DOHH2 (cell line): ENCODE measurements around the gene KCNMA1.

ENCODE experiments used
- H3F3A ChIP-seq: fragments of 200-600 bp; sonication (generic), shearing (Covaris generic); 2 replicates; pipeline ENCODE4 v1.6.0; 2016; ENCODE audit warnings: antibody characterized with exemption, mild to moderate bottlenecking; ENCODE audit not compliant: control insufficient read depth, insufficient read depth
- H3K27ac ChIP-seq: fragments of 200-600 bp; sonication (generic); 2 replicates; pipeline ENCODE4 v1.5.1; 2014; ENCODE audit warnings: low read depth, mild to moderate bottlenecking, low read length, moderate library complexity
- H3K27me3 ChIP-seq: fragments of 200-600 bp; sonication (generic); 2 replicates; pipeline ENCODE4 v1.6.1; 2014; ENCODE audit warnings: mild to moderate bottlenecking, low read length, mixed read lengths; ENCODE audit not compliant: control insufficient read depth
- H3K36me3 ChIP-seq: fragments of 200-600 bp; sonication (generic); 2 replicates; pipeline ENCODE4 v1.6.1; 2014; ENCODE audit warnings: mild to moderate bottlenecking, low read length, moderate library complexity, mixed read lengths; ENCODE audit not compliant: control insufficient read depth
- H3K4me1 ChIP-seq: fragments of 200-600 bp; sonication (generic); 2 replicates; pipeline ENCODE4 v1.6.1; 2014; ENCODE audit warnings: mild to moderate bottlenecking, low read length, mixed read lengths; ENCODE audit not compliant: control insufficient read depth
- H3K4me2 ChIP-seq: fragments of 200-600 bp; sonication (generic); 2 replicates; pipeline ENCODE4 v1.6.0; 2014; ENCODE audit warnings: mild to moderate bottlenecking, low read length, moderate library complexity
- H3K4me3 ChIP-seq: fragments of 200-600 bp; sonication (generic); 2 replicates; pipeline ENCODE4 v1.5.1; 2014; ENCODE audit warnings: mild to moderate bottlenecking, low read length, mixed read lengths
- H3K79me2 ChIP-seq: fragments of 200-600 bp; sonication (generic); 2 replicates; pipeline ENCODE4 v1.6.1; 2014; ENCODE audit warnings: mild to moderate bottlenecking, low read length, mixed read lengths; ENCODE audit not compliant: control insufficient read depth
- H3K9me2 ChIP-seq: fragments of 200-600 bp; sonication (generic); replicated peaks from 2 replicates; pipeline ENCODE4 v1.6.1; 2014; ENCODE audit warnings: mild to moderate bottlenecking, low read length, mixed read lengths; ENCODE audit not compliant: control insufficient read depth
- H3K9me3 ChIP-seq: fragments of 200-600 bp; sonication (generic); 2 replicates; pipeline ENCODE4 v1.6.1; 2014; ENCODE audit warnings: antibody characterized with exemption, low read length, mixed read lengths; ENCODE audit not compliant: control insufficient read depth, insufficient read depth
- H4K20me1 ChIP-seq: fragments of 200-600 bp; sonication (generic); 2 replicates; pipeline ENCODE4 v1.6.0; 2014; ENCODE audit warnings: low read depth, mild to moderate bottlenecking, antibody characterized with exemption, low read length, moderate library complexity; ENCODE audit not compliant: control insufficient read depth, insufficient read depth
- CTCF ChIP-seq: fragments of 200-600 bp; sonication (generic); IDR thresholded peaks from one replicate; pipeline ENCODE4 v1.5.1; 2014; ENCODE audit warnings: antibody characterized with exemption, mild to moderate bottlenecking, low read depth, low read length; ENCODE audit not compliant: poor library complexity, severe bottlenecking
- EZH2phosphoT487 ChIP-seq: fragments of 200-600 bp; sonication (generic); IDR thresholded peaks from 2 replicates; pipeline ENCODE4 v1.6.1; 2017; ENCODE audit warnings: borderline replicate concordance, mild to moderate bottlenecking, antibody characterized with exemption, low read length, moderate library complexity, mixed read lengths

The KCNMA1 gene

GRCh38 chr10:77431980-77432797 is 205.4 kb downstream of the KCNMA1 start:
- Histone ChIP-seq H3K4me2 (no peak overlapping the region), H3K79me2 (no peaks in the 10 kb centered on the region), H3K27ac (no peak overlapping the region), H4K20me1 (no peaks in the 10 kb centered on the region), H3K4me3 (no peak overlapping the region), H3K27me3 (no peaks in the 10 kb centered on the region), H3K9me3 (no peaks in the 10 kb centered on the region), H3K9me2 (no peaks in the 10 kb centered on the region), H3K36me3 (no peaks in the 10 kb centered on the region), H3F3A (no peaks in the 10 kb centered on the region), H3K4me1 (no peaks in the 10 kb centered on the region)
- no peak for TF ChIP-seq EZH2phosphoT487
- TF ChIP-seq CTCF = no peak

- H3K4me2 ChIP-seq = no peak overlapping the region
- no peaks in the 10 kb centered on the region for H3K4me1 ChIP-seq
- no peaks in the 10 kb centered on the region for H3K9me2 ChIP-seq
- no peaks in the 10 kb centered on the region for H3K9me3 ChIP-seq
- no peak for TF ChIP-seq EZH2phosphoT487
- no peak for TF ChIP-seq CTCF
- H4K20me1 ChIP-seq = no peaks in the 10 kb centered on the region
- no peaks in the 10 kb centered on the region for H3K36me3 ChIP-seq
- H3K79me2 ChIP-seq = no peaks in the 10 kb centered on the region
- no peak overlapping the region for H3K4me3 ChIP-seq
- no peak overlapping the region for H3K27ac ChIP-seq
- H3F3A ChIP-seq = no peaks in the 10 kb centered on the region
- H3K27me3 ChIP-seq = no peaks in the 10 kb centered on the region
These were observed 206.4 kb downstream of the KCNMA1 start for GRCh38 chr10:77431209-77431611.

GRCh38 chr10:77430530-77430929 is 207.1 kb downstream of the KCNMA1 start:
- no peak overlapping the region for H3K27ac ChIP-seq
- no peak for TF ChIP-seq EZH2phosphoT487
- TF ChIP-seq CTCF = no peak

More at GRCh38 chr10:77430530-77430929, 207.1 kb downstream of the KCNMA1 start:
- Histone ChIP-seq H3K27me3 (no peaks in the 10 kb centered on the region), H3K9me3 (no peaks in the 10 kb centered on the region), H3K4me2 (no peak overlapping the region), H3K9me2 (no peaks in the 10 kb centered on the region), H3K79me2 (no peaks in the 10 kb centered on the region), H3K4me3 (no peak overlapping the region), H3K36me3 (no peaks in the 10 kb centered on the region), H3K4me1 (no peaks in the 10 kb centered on the region), H3F3A (no peaks in the 10 kb centered on the region), H4K20me1 (no peaks in the 10 kb centered on the region)
